K562 (cell line): ENCODE data around the gene AIMP2. TPM values are rescaled to one million over a fixed set of nuclear protein-coding genes. Genes with fewer than 3 reads are reported as not detected.

ENCODE experiments used
- DDX20 ChIP-seq: fragments of 450-650 bp; IDR thresholded peaks from 2 replicates; pipeline ENCODE4 v1.6.1; 2016; ENCODE audit warnings: missing genetic modification characterization, low read depth, mild to moderate bottlenecking, missing compliant biosample characterization, moderate library complexity
- ESRRA ChIP-seq: fragments of 450-650 bp; IDR thresholded peaks from 2 replicates; pipeline ENCODE4 v1.6.1; 2014; ENCODE audit warnings: low read depth, mild to moderate bottlenecking, moderate library complexity, borderline replicate concordance
- HNRNPH1 ChIP-seq: fragments of 200-400 bp; formaldehyde crosslinking; optimal IDR thresholded peaks from 2 replicates; pipeline ENCODE3; 2017; ENCODE audit warnings: low read depth, mild to moderate bottlenecking, low read length, moderate library complexity
- MED1 ChIP-seq: sonication (generic); formaldehyde crosslinking; IDR thresholded peaks from 2 replicates; pipeline ENCODE4 v1.8.1; 2023; ENCODE audit warnings: missing genetic modification reagents, borderline replicate concordance
- NCOA4 ChIP-seq: fragments of 450-650 bp; IDR thresholded peaks from 2 replicates; pipeline ENCODE4 v1.6.1; 2018; ENCODE audit warnings: mild to moderate bottlenecking; ENCODE audit not compliant: partially characterized antibody
- RBM39 ChIP-seq: fragments of 200-400 bp; formaldehyde crosslinking; optimal IDR thresholded peaks from 2 replicates; pipeline ENCODE3; 2018; ENCODE audit warnings: low read depth, low read length
- SRSF3 ChIP-seq: fragments of 200-400 bp; formaldehyde crosslinking; IDR thresholded peaks from 2 replicates; pipeline ENCODE4 v1.6.1; 2016; ENCODE audit warnings: mild to moderate bottlenecking, low read length, moderate library complexity; ENCODE audit not compliant: insufficient read depth
- ZC3H4 ChIP-seq: sonication (generic); formaldehyde crosslinking; IDR thresholded peaks from 2 replicates; pipeline ENCODE4 v1.9.0; 2021; ENCODE audit warnings: missing genetic modification reagents, borderline replicate concordance
- ZNF140 ChIP-seq: fragments of 250-450 bp; sonication (Bioruptor Pico); IDR thresholded peaks from 2 replicates; pipeline ENCODE4 v1.8.0; 2021; ENCODE audit warnings: moderate library complexity, mild to moderate bottlenecking, inconsistent platforms
- ZNF224 ChIP-seq: sonication (generic); formaldehyde crosslinking; IDR thresholded peaks from 2 replicates; pipeline ENCODE4 v1.8.0; 2022; ENCODE audit warnings: mild to moderate bottlenecking, missing genetic modification reagents
- polyA plus RNA-seq, 8 experiments: library from polyadenylated mRNA; depleted of rRNA in 4 of 8; stranded (reverse) in 5 of 8; unstranded in 3 of 8; fragments of >200 nt; fragmentation: Nextera tagmentation in 2 of 8; fragmentation: Illumina TruSeq in 1 of 8; extraction: Ambion mirVana in 2 of 8; extraction: Trizol in 1 of 8; gene quantifications; 2 replicates each; pipeline versions ENCODE4 v1.2.1 to v1.2.3, GENCODE V29; 2011 to 2014; ENCODE audit warnings: inconsistent platforms in 1 of 8, missing spikeins in 1 of 8
- total RNA-seq, 7 experiments: library from RNA; depleted of rRNA in 6 of 7; stranded (reverse); fragments of >200 nt in 6 of 7; fragmentation: Illumina TruSeq in 2 of 7; extraction: Trizol in 2 of 7; gene quantifications; 2 replicates each; pipeline versions ENCODE4 v1.2.1 to v1.2.3, GENCODE V29; 2011 to 2021; ENCODE audit warnings: low replicate concordance in 1 of 7
- TF ChIP-seq, protein P1 (sequence below): fragments of 450-650 bp; IDR thresholded peaks from 2 replicates; pipeline ENCODE4 v1.6.1; 2016; ENCODE audit warnings: mild to moderate bottlenecking, moderate library complexity
- TF ChIP-seq, protein P2 (sequence below): fragments of 250-450 bp; sonication (Bioruptor Pico); IDR thresholded peaks from 2 replicates; pipeline ENCODE4 v1.8.0; 2021; ENCODE audit warnings: moderate library complexity, mild to moderate bottlenecking, inconsistent platforms
- TF ChIP-seq, protein P3 (sequence below): fragments of 450-650 bp; conservative IDR thresholded peaks from 2 replicates; pipeline ENCODE4 v1.6.1; 2016; ENCODE audit warnings: missing genetic modification characterization, low read depth, mild to moderate bottlenecking, missing compliant biosample characterization, moderate library complexity

Gene AIMP2
- total and polyA plus RNA-seq, 9 of the 15 experiments (the other 6 are each of a cell fraction or from before 2014, with no cell fraction given): 47.5 to 84.9 (median 63.5) TPM

DNA sequence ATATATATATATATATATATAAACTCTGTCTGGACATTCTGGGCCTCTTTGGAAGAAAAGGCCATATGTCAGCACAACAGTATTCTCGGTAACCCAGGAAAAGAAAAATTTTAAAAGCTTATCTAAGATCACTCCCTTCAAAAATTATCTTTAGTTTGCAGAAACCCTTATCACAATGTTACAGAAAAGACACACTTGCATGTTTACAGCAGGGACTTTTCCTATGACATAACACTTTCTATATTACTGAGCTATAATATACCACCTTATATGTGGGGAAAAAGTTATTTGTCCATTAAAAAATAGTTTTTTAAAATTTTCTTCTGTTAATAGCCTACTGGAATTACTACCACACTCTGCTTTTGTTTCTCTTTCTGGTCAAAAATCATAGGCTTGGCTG, 47.5 kb downstream of the AIMP2 start (continued):
- TF ChIP-seq, protein P1, sequence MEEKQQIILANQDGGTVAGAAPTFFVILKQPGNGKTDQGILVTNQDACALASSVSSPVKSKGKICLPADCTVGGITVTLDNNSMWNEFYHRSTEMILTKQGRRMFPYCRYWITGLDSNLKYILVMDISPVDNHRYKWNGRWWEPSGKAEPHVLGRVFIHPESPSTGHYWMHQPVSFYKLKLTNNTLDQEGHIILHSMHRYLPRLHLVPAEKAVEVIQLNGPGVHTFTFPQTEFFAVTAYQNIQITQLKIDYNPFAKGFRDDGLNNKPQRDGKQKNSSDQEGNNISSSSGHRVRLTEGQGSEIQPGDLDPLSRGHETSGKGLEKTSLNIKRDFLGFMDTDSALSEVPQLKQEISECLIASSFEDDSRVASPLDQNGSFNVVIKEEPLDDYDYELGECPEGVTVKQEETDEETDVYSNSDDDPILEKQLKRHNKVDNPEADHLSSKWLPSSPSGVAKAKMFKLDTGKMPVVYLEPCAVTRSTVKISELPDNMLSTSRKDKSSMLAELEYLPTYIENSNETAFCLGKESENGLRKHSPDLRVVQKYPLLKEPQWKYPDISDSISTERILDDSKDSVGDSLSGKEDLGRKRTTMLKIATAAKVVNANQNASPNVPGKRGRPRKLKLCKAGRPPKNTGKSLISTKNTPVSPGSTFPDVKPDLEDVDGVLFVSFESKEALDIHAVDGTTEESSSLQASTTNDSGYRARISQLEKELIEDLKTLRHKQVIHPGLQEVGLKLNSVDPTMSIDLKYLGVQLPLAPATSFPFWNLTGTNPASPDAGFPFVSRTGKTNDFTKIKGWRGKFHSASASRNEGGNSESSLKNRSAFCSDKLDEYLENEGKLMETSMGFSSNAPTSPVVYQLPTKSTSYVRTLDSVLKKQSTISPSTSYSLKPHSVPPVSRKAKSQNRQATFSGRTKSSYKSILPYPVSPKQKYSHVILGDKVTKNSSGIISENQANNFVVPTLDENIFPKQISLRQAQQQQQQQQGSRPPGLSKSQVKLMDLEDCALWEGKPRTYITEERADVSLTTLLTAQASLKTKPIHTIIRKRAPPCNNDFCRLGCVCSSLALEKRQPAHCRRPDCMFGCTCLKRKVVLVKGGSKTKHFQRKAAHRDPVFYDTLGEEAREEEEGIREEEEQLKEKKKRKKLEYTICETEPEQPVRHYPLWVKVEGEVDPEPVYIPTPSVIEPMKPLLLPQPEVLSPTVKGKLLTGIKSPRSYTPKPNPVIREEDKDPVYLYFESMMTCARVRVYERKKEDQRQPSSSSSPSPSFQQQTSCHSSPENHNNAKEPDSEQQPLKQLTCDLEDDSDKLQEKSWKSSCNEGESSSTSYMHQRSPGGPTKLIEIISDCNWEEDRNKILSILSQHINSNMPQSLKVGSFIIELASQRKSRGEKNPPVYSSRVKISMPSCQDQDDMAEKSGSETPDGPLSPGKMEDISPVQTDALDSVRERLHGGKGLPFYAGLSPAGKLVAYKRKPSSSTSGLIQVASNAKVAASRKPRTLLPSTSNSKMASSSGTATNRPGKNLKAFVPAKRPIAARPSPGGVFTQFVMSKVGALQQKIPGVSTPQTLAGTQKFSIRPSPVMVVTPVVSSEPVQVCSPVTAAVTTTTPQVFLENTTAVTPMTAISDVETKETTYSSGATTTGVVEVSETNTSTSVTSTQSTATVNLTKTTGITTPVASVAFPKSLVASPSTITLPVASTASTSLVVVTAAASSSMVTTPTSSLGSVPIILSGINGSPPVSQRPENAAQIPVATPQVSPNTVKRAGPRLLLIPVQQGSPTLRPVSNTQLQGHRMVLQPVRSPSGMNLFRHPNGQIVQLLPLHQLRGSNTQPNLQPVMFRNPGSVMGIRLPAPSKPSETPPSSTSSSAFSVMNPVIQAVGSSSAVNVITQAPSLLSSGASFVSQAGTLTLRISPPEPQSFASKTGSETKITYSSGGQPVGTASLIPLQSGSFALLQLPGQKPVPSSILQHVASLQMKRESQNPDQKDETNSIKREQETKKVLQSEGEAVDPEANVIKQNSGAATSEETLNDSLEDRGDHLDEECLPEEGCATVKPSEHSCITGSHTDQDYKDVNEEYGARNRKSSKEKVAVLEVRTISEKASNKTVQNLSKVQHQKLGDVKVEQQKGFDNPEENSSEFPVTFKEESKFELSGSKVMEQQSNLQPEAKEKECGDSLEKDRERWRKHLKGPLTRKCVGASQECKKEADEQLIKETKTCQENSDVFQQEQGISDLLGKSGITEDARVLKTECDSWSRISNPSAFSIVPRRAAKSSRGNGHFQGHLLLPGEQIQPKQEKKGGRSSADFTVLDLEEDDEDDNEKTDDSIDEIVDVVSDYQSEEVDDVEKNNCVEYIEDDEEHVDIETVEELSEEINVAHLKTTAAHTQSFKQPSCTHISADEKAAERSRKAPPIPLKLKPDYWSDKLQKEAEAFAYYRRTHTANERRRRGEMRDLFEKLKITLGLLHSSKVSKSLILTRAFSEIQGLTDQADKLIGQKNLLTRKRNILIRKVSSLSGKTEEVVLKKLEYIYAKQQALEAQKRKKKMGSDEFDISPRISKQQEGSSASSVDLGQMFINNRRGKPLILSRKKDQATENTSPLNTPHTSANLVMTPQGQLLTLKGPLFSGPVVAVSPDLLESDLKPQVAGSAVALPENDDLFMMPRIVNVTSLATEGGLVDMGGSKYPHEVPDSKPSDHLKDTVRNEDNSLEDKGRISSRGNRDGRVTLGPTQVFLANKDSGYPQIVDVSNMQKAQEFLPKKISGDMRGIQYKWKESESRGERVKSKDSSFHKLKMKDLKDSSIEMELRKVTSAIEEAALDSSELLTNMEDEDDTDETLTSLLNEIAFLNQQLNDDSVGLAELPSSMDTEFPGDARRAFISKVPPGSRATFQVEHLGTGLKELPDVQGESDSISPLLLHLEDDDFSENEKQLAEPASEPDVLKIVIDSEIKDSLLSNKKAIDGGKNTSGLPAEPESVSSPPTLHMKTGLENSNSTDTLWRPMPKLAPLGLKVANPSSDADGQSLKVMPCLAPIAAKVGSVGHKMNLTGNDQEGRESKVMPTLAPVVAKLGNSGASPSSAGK: no peak
- TF ChIP-seq MED1 (no peak), ZC3H4 (no peak), ZNF224 (CRISPR knock-in tag) (no peak), ESRRA (no peak), SRSF3 (no peak), RBM39 (no peak), DDX20 (tag) (no peak), HNRNPH1 (no peak), ZNF140 (CRISPR knock-in tag) (no peak), NCOA4 (no peak)
- TF ChIP-seq, protein P2, sequence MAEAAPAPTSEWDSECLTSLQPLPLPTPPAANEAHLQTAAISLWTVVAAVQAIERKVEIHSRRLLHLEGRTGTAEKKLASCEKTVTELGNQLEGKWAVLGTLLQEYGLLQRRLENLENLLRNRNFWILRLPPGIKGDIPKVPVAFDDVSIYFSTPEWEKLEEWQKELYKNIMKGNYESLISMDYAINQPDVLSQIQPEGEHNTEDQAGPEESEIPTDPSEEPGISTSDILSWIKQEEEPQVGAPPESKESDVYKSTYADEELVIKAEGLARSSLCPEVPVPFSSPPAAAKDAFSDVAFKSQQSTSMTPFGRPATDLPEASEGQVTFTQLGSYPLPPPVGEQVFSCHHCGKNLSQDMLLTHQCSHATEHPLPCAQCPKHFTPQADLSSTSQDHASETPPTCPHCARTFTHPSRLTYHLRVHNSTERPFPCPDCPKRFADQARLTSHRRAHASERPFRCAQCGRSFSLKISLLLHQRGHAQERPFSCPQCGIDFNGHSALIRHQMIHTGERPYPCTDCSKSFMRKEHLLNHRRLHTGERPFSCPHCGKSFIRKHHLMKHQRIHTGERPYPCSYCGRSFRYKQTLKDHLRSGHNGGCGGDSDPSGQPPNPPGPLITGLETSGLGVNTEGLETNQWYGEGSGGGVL (CRISPR knock-in tag): no peak
- TF ChIP-seq, protein P3, sequence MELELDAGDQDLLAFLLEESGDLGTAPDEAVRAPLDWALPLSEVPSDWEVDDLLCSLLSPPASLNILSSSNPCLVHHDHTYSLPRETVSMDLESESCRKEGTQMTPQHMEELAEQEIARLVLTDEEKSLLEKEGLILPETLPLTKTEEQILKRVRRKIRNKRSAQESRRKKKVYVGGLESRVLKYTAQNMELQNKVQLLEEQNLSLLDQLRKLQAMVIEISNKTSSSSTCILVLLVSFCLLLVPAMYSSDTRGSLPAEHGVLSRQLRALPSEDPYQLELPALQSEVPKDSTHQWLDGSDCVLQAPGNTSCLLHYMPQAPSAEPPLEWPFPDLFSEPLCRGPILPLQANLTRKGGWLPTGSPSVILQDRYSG: no peak
